Neural cell (in vitro differentiated cells): ENCODE results near the gene MYO18A. TPM values are rescaled to one million over a fixed set of nuclear protein-coding genes. Genes with fewer than 3 reads are reported as not detected.

Experiments
- H2AFZ ChIP-seq: fragments of 200-600, 300-800 bp; sonication (generic), shearing (Covaris generic); 2 replicates; pipeline ENCODE4 v1.6.0; 2014; ENCODE audit warnings: low read depth, mild to moderate bottlenecking, antibody characterized with exemption, low read length, moderate library complexity
- H3F3A ChIP-seq: fragments of 200-600 bp; shearing (Covaris generic); 2 replicates; pipeline ENCODE4 v1.6.1; 2016; ENCODE audit warnings: mild to moderate bottlenecking, moderate library complexity, mixed read lengths, antibody characterized with exemption, low read length; ENCODE audit not compliant: insufficient read depth, poor library complexity, severe bottlenecking
- H3K27ac ChIP-seq: fragments of 200-600, 300-800 bp; sonication (generic), shearing (Covaris generic); 2 replicates; pipeline ENCODE4 v1.5.1; 2014; ENCODE audit warnings: mild to moderate bottlenecking, low read length, moderate library complexity
- H3K27me3 ChIP-seq: fragments of 300-800, 200-600 bp; sonication (generic), shearing (Covaris generic); 2 replicates; pipeline ENCODE4 v1.6.0; 2014; ENCODE audit warnings: mild to moderate bottlenecking, low read depth, low read length, moderate library complexity; ENCODE audit not compliant: insufficient read depth
- H3K36me3 ChIP-seq: fragments of 300-800, 200-600 bp; sonication (generic), shearing (Covaris generic); 2 replicates; pipeline ENCODE4 v1.5.1; 2014; ENCODE audit warnings: mild to moderate bottlenecking, antibody characterized with exemption, low read length, moderate library complexity; ENCODE audit not compliant: insufficient read depth
- H3K4me2 ChIP-seq: fragments of 300-800, 200-600 bp; sonication (generic), shearing (Covaris generic); 2 replicates; pipeline ENCODE4 v1.6.0; 2014; ENCODE audit warnings: mild to moderate bottlenecking, low read length
- H3K4me3 ChIP-seq: fragments of 300-800, 200-600 bp; sonication (generic), shearing (Covaris generic); 2 replicates; pipeline ENCODE4 v1.5.1; 2014; ENCODE audit warnings: mild to moderate bottlenecking, low read length, moderate library complexity
- H3K79me2 ChIP-seq: fragments of 200-600 bp; shearing (Covaris generic); replicated peaks from 2 replicates; pipeline ENCODE4 v1.6.0; 2014; ENCODE audit warnings: mild to moderate bottlenecking, low read length, moderate library complexity; ENCODE audit not compliant: insufficient read depth
- H3K9ac ChIP-seq: fragments of 300-800, 200-600 bp; sonication (generic), shearing (Covaris generic); 2 replicates; pipeline ENCODE4 v1.6.1; 2016; ENCODE audit warnings: mild to moderate bottlenecking, low read length, mixed read lengths
- H3K9me2 ChIP-seq: fragments of 200-600 bp; shearing (Covaris generic); 2 replicates; pipeline ENCODE4 v1.6.1; 2016; ENCODE audit warnings: mild to moderate bottlenecking, low read length, mixed read lengths; ENCODE audit not compliant: insufficient read depth
- H3K9me3 ChIP-seq: fragments of 200-600, 300-800 bp; sonication (generic), shearing (Covaris generic); 2 replicates; pipeline ENCODE4 v1.6.1; 2016; ENCODE audit warnings: mild to moderate bottlenecking, mixed run types, low read length, moderate library complexity, mixed read lengths
- H4K20me1 ChIP-seq: fragments of 200-600 bp; shearing (Covaris generic); 2 replicates; pipeline ENCODE4 v1.6.1; 2016; ENCODE audit warnings: mild to moderate bottlenecking, mixed run types; ENCODE audit not compliant: insufficient read depth
- CTCF ChIP-seq: fragments of 450-650 bp; IDR thresholded peaks from 2 replicates; pipeline ENCODE4 v1.5.1; 2014; ENCODE audit warnings: antibody characterized with exemption, mild to moderate bottlenecking, moderate library complexity; ENCODE audit not compliant: poor library complexity, severe bottlenecking
- EZH2 ChIP-seq: fragments of 200-600, 300-800 bp; shearing (Covaris generic), sonication (generic); IDR thresholded peaks from 2 replicates; pipeline ENCODE4 v1.6.1; 2014; ENCODE audit warnings: antibody characterized with exemption, low read length, borderline replicate concordance, mild to moderate bottlenecking; ENCODE audit not compliant: insufficient read depth, poor library complexity, severe bottlenecking
- MXI1 ChIP-seq: fragments of 450-650 bp; conservative IDR thresholded peaks from 2 replicates; pipeline ENCODE4 v1.6.1; 2014; ENCODE audit warnings: antibody characterized with exemption, mild to moderate bottlenecking; ENCODE audit not compliant: poor library complexity, severe bottlenecking
- POLR2AphosphoS5 ChIP-seq: IDR thresholded peaks from 2 replicates; pipeline ENCODE4 v1.6.1; 2012
- RAD21 ChIP-seq: fragments of 450-650 bp; conservative IDR thresholded peaks from 2 replicates; pipeline ENCODE4 v1.6.1; 2014; ENCODE audit warnings: antibody characterized with exemption, mild to moderate bottlenecking, moderate library complexity
- REST ChIP-seq: IDR thresholded peaks from 2 replicates; pipeline ENCODE4 v1.6.1; 2012; ENCODE audit warnings: borderline replicate concordance
- SMC3 ChIP-seq: fragments of 450-650 bp; conservative IDR thresholded peaks from 2 replicates; pipeline ENCODE4 v1.6.1; 2014; ENCODE audit warnings: antibody characterized with exemption, mild to moderate bottlenecking, moderate library complexity; ENCODE audit not compliant: poor library complexity
- TAF1 ChIP-seq: IDR thresholded peaks from 2 replicates; pipeline ENCODE4 v1.6.1; 2012; ENCODE audit warnings: low read depth
- polyA plus RNA-seq: library from polyadenylated mRNA; depleted of rRNA; stranded (reverse); fragments of >200 nt; gene quantifications from 2 replicates; pipeline ENCODE4 v1.2.3, GENCODE V29; 2014

The MYO18A gene
- polyA plus RNA-seq, 1 donor from 2014 or later: 21.6 TPM

DNA sequence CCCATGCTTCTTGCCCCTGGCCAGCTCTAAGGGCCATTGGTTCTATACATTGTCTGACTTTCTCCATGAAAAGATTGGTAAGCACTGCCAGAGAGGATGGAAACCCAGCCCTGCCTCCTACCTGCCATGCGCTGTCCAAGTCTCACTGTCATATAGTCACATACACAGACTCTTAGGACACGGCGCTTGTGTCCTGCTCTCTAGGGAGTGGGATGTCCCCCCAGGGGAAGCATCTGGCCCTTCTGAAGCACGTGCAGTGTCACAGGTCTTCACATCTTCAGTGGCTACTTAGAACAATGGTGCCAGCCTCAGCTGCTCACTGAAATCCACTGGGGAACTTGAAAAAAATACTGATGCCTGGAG is 38.7 kb downstream of the MYO18A start:
- no peak overlapping the region for H3K4me2 ChIP-seq
- no peaks in the 10 kb centered on the region for H3K27me3 ChIP-seq
- H2AFZ ChIP-seq: no peak overlapping the region
- no peaks in the 10 kb centered on the region for H4K20me1 ChIP-seq
- H3K79me2 ChIP-seq: no peaks in the 10 kb centered on the region
- H3F3A ChIP-seq: no peaks in the 10 kb centered on the region
- H3K9ac ChIP-seq: peak overlapping the region; percentile 53
- H3K4me3 ChIP-seq: peak overlapping the region; percentile 46
- H3K9me3 ChIP-seq: no peaks in the 10 kb centered on the region
- peak overlapping the region; percentile 72 for H3K27ac ChIP-seq
- no peak for TF ChIP-seq RAD21
- TF ChIP-seq SMC3: no peak
- TF ChIP-seq TAF1: no peak
- TF ChIP-seq REST: no peak
- TF ChIP-seq EZH2: no peak
- no peak for TF ChIP-seq MXI1
- TF ChIP-seq CTCF: no peak
- no peaks in the 10 kb centered on the region for H3K9me2 ChIP-seq
- H3K36me3 ChIP-seq: no peaks in the 10 kb centered on the region

- H2AFZ ChIP-seq: no peak overlapping the region
These were observed 39.3 kb downstream of the MYO18A start for GRCh38 chr17:29140631-29141513.

More at GRCh38 chr17:29140631-29141513, 39.3 kb downstream of the MYO18A start:
- Histone ChIP-seq H3K79me2 (no peaks in the 10 kb centered on the region), H3K36me3 (no peaks in the 10 kb centered on the region), H3K9ac (peak overlapping the region; percentile 53), H3F3A (no peaks in the 10 kb centered on the region), H3K27me3 (no peaks in the 10 kb centered on the region), H3K9me2 (no peaks in the 10 kb centered on the region), H3K4me3 (peak overlapping the region; percentile 46), H3K4me2 (no peak overlapping the region), H4K20me1 (no peaks in the 10 kb centered on the region), H3K9me3 (no peaks in the 10 kb centered on the region), H3K27ac (peak overlapping the region; percentile 72)
- TF ChIP-seq TAF1 (no peak), POLR2AphosphoS5 (peak; percentile 63)
